H1 (cell line): ENCODE measurements around the gene LILRA1. TPM values are rescaled to one million over a fixed set of nuclear protein-coding genes. Genes with fewer than 3 reads are reported as not detected.

Experiments used
- CTCF ChIA-PET: fragments of 300-600 bp; sonication (Branson Sonifier 250); formaldehyde crosslinking; loops from one replicate; lab custom pipeline; 2021; ENCODE audit not compliant: partially characterized antibody; lab: Charles Lee
- POLR2A ChIA-PET: fragments of 300-600 bp; sonication (Branson Sonifier 250); formaldehyde crosslinking; loops from one replicate; lab custom pipeline; 2021; ENCODE audit warnings: inconsistent platforms; ENCODE audit not compliant: partially characterized antibody; lab: Charles Lee
- DNase-seq, 2 experiments: peaks; one replicate each; pipeline versions ENCODE4 v3.0.0 to v3.0.0-alpha.2; 2010 to 2022; ENCODE audit warnings: low spot score in 2 of 2, low read depth in 1 of 2, mixed read lengths in 1 of 2
- FAIRE-seq: peaks from 2 replicates; lab custom pipeline; 2011; peaks lifted over from hg19 to GRCh38; lab: Jason Lieb, UNC
- H2AFZ ChIP-seq: 2 replicates; pipeline ENCODE4 v1.8.1; 2012; ENCODE audit warnings: low read length, inconsistent platforms
- H2AK5ac ChIP-seq: 2 replicates; pipeline ENCODE4 v1.6.1; 2013; ENCODE audit warnings: low read depth, low read length
- H2BK120ac ChIP-seq: replicated peaks from 2 replicates; pipeline ENCODE3; 2013; ENCODE audit warnings: low read depth, low read length, inconsistent platforms
- H2BK12ac ChIP-seq: 2 replicates; pipeline ENCODE4 v1.6.1; 2013; ENCODE audit warnings: low read depth, low read length
- H2BK15ac ChIP-seq: 2 replicates; pipeline ENCODE4 v1.6.1; 2013; ENCODE audit warnings: low read length
- H2BK20ac ChIP-seq: 2 replicates; pipeline ENCODE4 v1.6.1; 2013; ENCODE audit warnings: low read length
- H2BK5ac ChIP-seq: 2 replicates; pipeline ENCODE4 v1.6.1; 2013; ENCODE audit warnings: low read depth, low read length
- H3K14ac ChIP-seq: 2 replicates; pipeline ENCODE4 v1.6.1; 2013; ENCODE audit warnings: inconsistent platforms; ENCODE audit not compliant: insufficient read length
- H3K18ac ChIP-seq: 2 replicates; pipeline ENCODE4 v1.6.1; 2013; ENCODE audit warnings: low read length; ENCODE audit errors: extremely low read depth
- H3K23ac ChIP-seq: 2 replicates; pipeline ENCODE4 v1.6.1; 2013; ENCODE audit warnings: inconsistent platforms; ENCODE audit not compliant: insufficient read length
- H3K23me2 ChIP-seq: 2 replicates; pipeline ENCODE4 v1.6.1; 2013; ENCODE audit warnings: low read depth, low read length
- H3K27ac ChIP-seq: 2 replicates; pipeline ENCODE4 v1.6.1; 2011; ENCODE audit warnings: low read depth, low read length, inconsistent platforms
- H3K27me3 ChIP-seq, 4 experiments: replicated peaks in 1 of 4; 1 replicate in 1 of 4; 2 replicates in 3 of 4; pipeline versions ENCODE4 v1.6.1 to v1.8.1; 2011 to 2013; ENCODE audit warnings: low read length in 3 of 4, mild to moderate bottlenecking in 3 of 4, inconsistent platforms in 2 of 4, mixed read lengths in 2 of 4, moderate library complexity in 1 of 4; ENCODE audit not compliant: control insufficient read depth in 3 of 4, insufficient read depth in 3 of 4; ENCODE audit errors: extremely low read depth in 1 of 4
- H3K36me3 ChIP-seq, 4 experiments: 2 replicates each; pipeline versions ENCODE4 v1.6.1 to v1.8.1; 2011 to 2013; ENCODE audit warnings: mild to moderate bottlenecking in 4 of 4, low read length in 3 of 4, moderate library complexity in 2 of 4, control low read depth in 1 of 4, inconsistent platforms in 1 of 4; ENCODE audit not compliant: insufficient read depth in 4 of 4, control insufficient read depth in 2 of 4
- H3K4ac ChIP-seq: replicated peaks from 2 replicates; pipeline ENCODE3; 2013; ENCODE audit warnings: low read length, low read depth, mixed read lengths, inconsistent platforms; ENCODE audit not compliant: insufficient read length
- H3K4me1 ChIP-seq, 4 experiments: replicated peaks in 1 of 4; 1 replicate in 1 of 4; 2 replicates in 3 of 4; pipeline versions ENCODE4 v1.6.1 to v1.8.1; 2011 to 2013; ENCODE audit warnings: low read length in 3 of 4, inconsistent platforms in 2 of 4, mixed read lengths in 1 of 4; ENCODE audit not compliant: insufficient read depth in 4 of 4, control insufficient read depth in 3 of 4
- H3K4me2 ChIP-seq, 2 experiments: 2 replicates each; pipeline versions ENCODE4 v1.6.1 to v1.8.1; 2011 to 2013; ENCODE audit warnings: low read depth in 2 of 2, low read length in 2 of 2, control low read depth in 1 of 2, inconsistent platforms in 1 of 2, mild to moderate bottlenecking in 1 of 2; ENCODE audit not compliant: insufficient read depth in 1 of 2
- H3K4me3 ChIP-seq, 4 experiments: fragments of 200-600, 300-600 bp in 1 of 4; sonication (generic), shearing (Covaris generic), sonication (Bioruptor Twin) in 1 of 4; 2 replicates each; pipeline versions ENCODE4 v1.5.1 to v1.8.1; 2011 to 2016; ENCODE audit warnings: low read length in 4 of 4, low read depth in 3 of 4, control low read depth in 2 of 4, inconsistent platforms in 2 of 4, mild to moderate bottlenecking in 2 of 4, mixed read lengths in 1 of 4, moderate library complexity in 1 of 4; ENCODE audit not compliant: insufficient read depth in 2 of 4; ENCODE audit errors: extremely low read depth in 1 of 4
- H3K56ac ChIP-seq: replicated peaks from 2 replicates; pipeline ENCODE3; 2013; ENCODE audit warnings: low read depth, mild to moderate bottlenecking, mixed read lengths, low read length, inconsistent platforms; ENCODE audit not compliant: insufficient read length
- H3K79me1 ChIP-seq: 2 replicates; pipeline ENCODE4 v1.6.1; 2013; ENCODE audit warnings: low read depth, low read length, control low read depth
- H3K79me2 ChIP-seq, 2 experiments: 2 replicates each; pipeline versions ENCODE4 v1.6.1 to v1.8.1; 2012 to 2013; ENCODE audit warnings: low read length in 2 of 2, mild to moderate bottlenecking in 2 of 2, inconsistent platforms in 1 of 2; ENCODE audit not compliant: insufficient read depth in 2 of 2, control insufficient read depth in 1 of 2
- H3K9ac ChIP-seq, 4 experiments: replicated peaks in 1 of 4; 1 replicate in 1 of 4; 2 replicates in 3 of 4; pipeline versions ENCODE4 v1.6.1 to v1.8.1; 2011 to 2013; ENCODE audit warnings: low read depth in 3 of 4, low read length in 3 of 4, control low read depth in 2 of 4, mild to moderate bottlenecking in 2 of 4, moderate library complexity in 2 of 4, inconsistent platforms in 1 of 4; ENCODE audit errors: extremely low read depth in 1 of 4
- H3K9me3 ChIP-seq, 2 experiments: 2 replicates each; pipeline versions ENCODE4 v1.6.1 to v1.8.1; 2012 to 2013; ENCODE audit warnings: mild to moderate bottlenecking in 2 of 2, moderate library complexity in 2 of 2, control low read depth in 1 of 2, inconsistent platforms in 1 of 2, low read depth in 1 of 2, low read length in 1 of 2, mixed read lengths in 1 of 2; ENCODE audit not compliant: insufficient read depth in 2 of 2
- H4K20me1 ChIP-seq, 2 experiments: replicated peaks in 1 of 2; 2 replicates each; pipeline versions ENCODE3 to v1.8.1; 2011 to 2013; ENCODE audit warnings: inconsistent platforms in 2 of 2, low read length in 2 of 2, mild to moderate bottlenecking in 1 of 2; ENCODE audit not compliant: insufficient read depth in 2 of 2, control insufficient read depth in 1 of 2
- H4K5ac ChIP-seq: 2 replicates; pipeline ENCODE4 v1.6.1; 2013; ENCODE audit warnings: low read length, low read depth, mixed read lengths, inconsistent platforms; ENCODE audit not compliant: insufficient read length
- H4K8ac ChIP-seq: 2 replicates; pipeline ENCODE4 v1.8.0; 2013; ENCODE audit warnings: mild to moderate bottlenecking, moderate library complexity, low read length, inconsistent platforms; ENCODE audit not compliant: insufficient read depth; ENCODE audit errors: extremely low read depth
- H4K91ac ChIP-seq: replicated peaks from 2 replicates; pipeline ENCODE3; 2013; ENCODE audit warnings: low read length, mixed read lengths, inconsistent platforms; ENCODE audit not compliant: insufficient read length
- ASH2L ChIP-seq: fragments of 200-600, 300-600 bp; sonication (generic); IDR thresholded peaks from one replicate; pipeline ENCODE4 v1.7.1; 2017; ENCODE audit warnings: low read length
- ATF2 ChIP-seq: IDR thresholded peaks from 2 replicates; pipeline ENCODE4 v1.6.1; 2012; ENCODE audit warnings: low read length, inconsistent platforms
- BCL11A ChIP-seq, 2 experiments: IDR thresholded peaks; one replicate each; pipeline ENCODE4 v1.6.1; 2011; ENCODE audit warnings: low read depth in 2 of 2, low read length in 2 of 2, mild to moderate bottlenecking in 2 of 2
- KDM5A ChIP-seq: fragments of 200-600 bp; IDR thresholded peaks from 2 replicates; pipeline ENCODE4 v1.7.1; 2012; ENCODE audit warnings: mild to moderate bottlenecking, low read length, inconsistent platforms, mixed read lengths
- SIN3A ChIP-seq, 2 experiments: IDR thresholded peaks in 1 of 2; conservative IDR thresholded peaks in 1 of 2; 2 replicates each; pipeline ENCODE4 v1.6.1; 2011 to 2012; ENCODE audit warnings: low read length in 2 of 2, improper control_type of control experiment in 1 of 2, low read depth in 1 of 2, mild to moderate bottlenecking in 1 of 2
- SRF ChIP-seq: IDR thresholded peaks from 2 replicates; pipeline ENCODE4 v1.6.1; 2011; ENCODE audit warnings: mild to moderate bottlenecking, low read depth, low read length, moderate library complexity
- SUZ12 ChIP-seq: fragments of 200-600 bp; sonication (generic); IDR thresholded peaks from 2 replicates; pipeline ENCODE4 v1.6.1; 2012; ENCODE audit warnings: mild to moderate bottlenecking, inconsistent platforms, low read length, moderate library complexity, mixed read lengths
- TAF1 ChIP-seq: IDR thresholded peaks from 2 replicates; pipeline ENCODE4 v1.6.1; 2011; ENCODE audit warnings: mild to moderate bottlenecking, low read depth, low read length
- TAF7 ChIP-seq: optimal IDR thresholded peaks from 2 replicates; pipeline ENCODE3; 2011; ENCODE audit warnings: low read depth, mild to moderate bottlenecking, inconsistent platforms, low read length, moderate library complexity, borderline replicate concordance
- WGBS, 2 experiments: shearing (Covaris generic) in 1 of 2; methylation state at CpG; one replicate each; pipeline versions ENCODE4 v1.1.6 to v1.1.7; 2013 to 2015; ENCODE audit warnings: low lambda C conversion rate in 2 of 2, mixed read lengths in 2 of 2, inconsistent platforms in 1 of 2, low coverage in 1 of 2, missing lambda C conversion rate in 1 of 2; ENCODE audit not compliant: insufficient replicate concordance in 2 of 2, insufficient coverage in 1 of 2, insufficient read length in 1 of 2; ENCODE audit errors: extremely low coverage in 1 of 2, missing lambda C conversion rate in 1 of 2; 5-methylcytosine and 5-hydroxymethylcytosine counted together
- polyA plus RNA-seq, 7 experiments: library from polyadenylated mRNA; depleted of rRNA in 3 of 7; stranded (reverse) in 5 of 7; unstranded in 2 of 7; fragments of >200 nt in 5 of 7; fragments of 200-250 nt in 2 of 7; gene quantifications; 1 replicate in 5 of 7; 2 replicates in 1 of 7; 4 replicates in 1 of 7; pipeline versions ENCODE4 v1.2.1 to v1.2.3, GENCODE V29; 2011 to 2013; ENCODE audit warnings: missing spikeins in 2 of 7, mixed read lengths in 2 of 7
- total RNA-seq: library from RNA; stranded (reverse); fragmentation: NEBNext Ultra II Directional; extraction: Animal tissue kit (Norgen Biotek cat#: 25700); gene quantifications from 2 replicates; pipeline ENCODE4 v1.2.1, GENCODE V29; 2021

LILRA1 gene
- total and polyA plus RNA-seq, 2 of the 8 experiments (the other 6 are each of a cell fraction or from before 2014, with no cell fraction given) = not detected

GRCh38 chr19:54558339-54558738 is 35.1 kb upstream of the LILRA1 start:
- H3K9me3 ChIP-seq = peaks cover 46 to 78% of the 10 kb centered on the region in 2 experiments
- no peak overlapping the region for H3K4me2 ChIP-seq
- H3K23me2 ChIP-seq = no peaks in the 10 kb centered on the region
- H3K79me2 ChIP-seq = no peaks in the 10 kb centered on the region
- H2BK20ac ChIP-seq = no peak overlapping the region
- H3K4me1 ChIP-seq = no peaks in the 10 kb centered on the region
- H3K56ac ChIP-seq = no peak overlapping the region
- WGBS, 2 experiments = 79% methylated on average over 3 of the region's 3 CpGs; no CpG with 5 or more reads in 1 of the 2 experiments
- TF ChIP-seq TAF7 (no peak), ATF2 (no peak), SIN3A (conservative IDR thresholded peaks at IDR 0.05 in 1 of 2, IDR thresholded peaks at IDR 0.05 in 1 of 2; ENCODE audit: low read depth in 1 of 2, low read length in 2 of 2) (no peak), TAF1 (no peak), ASH2L (no peak), SRF (no peak), BCL11A (IDR thresholded peaks at IDR 0.05; ENCODE audit: low read depth in 2 of 2, low read length in 2 of 2) (no peak), KDM5A (no peak), SUZ12 (no peak)
- TF ChIP-seq, all 59 proteins: peak for 0
- Histone ChIP-seq H2BK15ac (no peak overlapping the region), H4K8ac (no peak overlapping the region), H3K9ac (no peak overlapping the region), H3K14ac (no peak overlapping the region), H2AK5ac (no peak overlapping the region), H3K4ac (no peak overlapping the region), H3K18ac (no peak overlapping the region), H3K4me3 (no peak overlapping the region), H3K36me3 (no peaks in the 10 kb centered on the region; a peak in 1 of 8 replicates), H2BK12ac (no peak overlapping the region), H3K27ac (no peak overlapping the region), H2BK120ac (no peak overlapping the region), H3K79me1 (no peaks in the 10 kb centered on the region), H3K27me3 (no peaks in the 10 kb centered on the region), H4K20me1 (no peaks in the 10 kb centered on the region), H4K5ac (no peak overlapping the region), H2BK5ac (no peak overlapping the region), H2AFZ (no peak overlapping the region), H4K91ac (no peak overlapping the region), H3K23ac (no peak overlapping the region)
- FAIRE-seq (no peak), DNase-seq (no peak)
- ChIA-PET POLR2A (no interaction called here), CTCF (no interaction called here)
